Fibroblast of peridontal ligament (primary cell): ENCODE measurements around the gene MT1B.
"Not testable (repeated sequence)": the region's sequence is repeated elsewhere in the genome, so short reads cannot be mapped to it uniquely, and the experiment has no call there.

Source experiments
- DNase-seq: peaks from one replicate; pipeline ENCODE4 v3.0.0-alpha.2; 2010; ENCODE audit errors: extremely low read depth

MT1B gene

GRCh38 chr16:56620339-56620897, 31.3 kb upstream of the MT1B start:
- DNase-seq, result no peak

- not testable (repeated sequence) for DNase-seq
Observed at GRCh38 chr16:56621665-56622445, 29.8 kb upstream of the MT1B start.

GRCh38 chr16:56623184-56623583, 28.5 kb upstream of the MT1B start:
- not testable (repeated sequence) for DNase-seq

GRCh38 chr16:56623637-56624036, 28.0 kb upstream of the MT1B start:
- DNase-seq, result no peak

- DNase-seq, result peak; percentile 70
Observed at GRCh38 chr16:56625140-56625942, 26.3 kb upstream of the MT1B start, which contains the start of gene MT1E. MT1E (plus strand) TSS chr16:56625781; CDS start chr16:56625852, 71 bp downstream.

- DNase-seq, result peak; percentile 87
Observed at GRCh38 chr16:56625943-56626654, 25.6 kb upstream of the MT1B start.

- DNase-seq, result no peak
Observed at GRCh38 chr16:56626685-56627084, 25.0 kb upstream of the MT1B start.

GRCh38 chr16:56628486-56629350, 23.0 kb upstream of the MT1B start:
- DNase-seq, result no peak

GRCh38 chr16:56629531-56629930, 22.2 kb upstream of the MT1B start:
- no peak for DNase-seq

GRCh38 chr16:56630134-56630533, 21.6 kb upstream of the MT1B start:
- no peak for DNase-seq

- DNase-seq, result no peak
Observed at GRCh38 chr16:56631197-56631596, 20.5 kb upstream of the MT1B start.

- no peak for DNase-seq
Observed at GRCh38 chr16:56631832-56632155, 19.9 kb upstream of the MT1B start.

- no peak for DNase-seq
Observed at GRCh38 chr16:56632156-56632847, 19.4 kb upstream of the MT1B start, which contains the start of gene MT1M. MT1M (plus strand) TSS chr16:56632659; CDS start chr16:56632732, 73 bp downstream.

GRCh38 chr16:56632848-56633365, 18.8 kb upstream of the MT1B start:
- no peak for DNase-seq

- no peak for DNase-seq
Observed at GRCh38 chr16:56633535-56633934, 18.2 kb upstream of the MT1B start.

GRCh38 chr16:56634715-56635440, 16.8 kb upstream of the MT1B start:
- DNase-seq, result no peak

- DNase-seq, result no peak
Observed at GRCh38 chr16:56635441-56635967, 16.2 kb upstream of the MT1B start.

- no peak for DNase-seq
Observed at GRCh38 chr16:56636616-56637413, 14.9 kb upstream of the MT1B start.
